ENCODE data around the gene PHLDA1. TPM values are rescaled to one million over a fixed set of nuclear protein-coding genes. Genes with fewer than 3 reads are reported as not detected.

Gene PHLDA1
- total RNA-seq, 5 donors from 2014 or later (not counting 1 experiment from before 2014, with no cell fraction given): 5.4 to 11.7 (median 7.1) TPM

GRCh38 chr12:76043377-76043776 is 11.8 kb upstream of the PHLDA1 start:
- Histone ChIP-seq H3K27ac (ENCODE audit: low read length) (no peak overlapping the region), H3K36me3 (ENCODE audit: control insufficient read depth in 2 of 2, extremely low read depth in 1 of 2, insufficient read depth in 1 of 2, low read length in 1 of 2) (peaks cover 0 to 14% of the 10 kb centered on the region in 2 donors), H3K27me3 (replicated peaks in 1 of 2; ENCODE audit: control insufficient read depth in 2 of 2, extremely low read depth in 1 of 2, insufficient read depth in 2 of 2, low read length in 1 of 2) (no peaks in the 10 kb centered on the region), H3K4me3 (ENCODE audit: control insufficient read depth in 1 of 2, extremely low read depth in 1 of 2, low read length in 1 of 2) (no peak overlapping the region), H3K9me3 (no peaks in the 10 kb centered on the region), H3K4me1 (ENCODE audit: control insufficient read depth in 1 of 2, extremely low read depth in 1 of 2, insufficient read depth in 2 of 2, low read length in 2 of 2) (no peaks in the 10 kb centered on the region)
- H3K9me3 Mint-ChIP-seq: no peaks in the 10 kb centered on the region
- no peak overlapping the region for H3K4me3 Mint-ChIP-seq
- no peak for DNase-seq
- no peak for ATAC-seq (replicated peaks in 1 of 4)
- no peak overlapping the region for H3K27ac Mint-ChIP-seq
- CTCF ChIA-PET: interaction anchor here (0.7 kb wide), 2 partner anchors 14 to 49 kb away, joined by 5 to 8 read pairs; no protein-coding TSS in a partner anchor
- H3K27me3 Mint-ChIP-seq: no peaks in the 10 kb centered on the region
- H3K4me1 Mint-ChIP-seq: no peaks in the 10 kb centered on the region
- POLR2A ChIA-PET: interaction anchor here in 1 of 2 donors (0.9 kb wide), 1 partner anchor 538 kb away, joined by 4 read pairs; no protein-coding TSS in a partner anchor
- WGBS (ENCODE audit: insufficient coverage): 100% methylated on average over 1 of the region's 4 CpGs
- peaks cover 11% of the 10 kb centered on the region for H3K36me3 Mint-ChIP-seq

- ATAC-seq (replicated peaks in 1 of 4): no peak
These were observed 10.6 kb upstream of the PHLDA1 start for GRCh38 chr12:76042147-76042546.

DNA sequence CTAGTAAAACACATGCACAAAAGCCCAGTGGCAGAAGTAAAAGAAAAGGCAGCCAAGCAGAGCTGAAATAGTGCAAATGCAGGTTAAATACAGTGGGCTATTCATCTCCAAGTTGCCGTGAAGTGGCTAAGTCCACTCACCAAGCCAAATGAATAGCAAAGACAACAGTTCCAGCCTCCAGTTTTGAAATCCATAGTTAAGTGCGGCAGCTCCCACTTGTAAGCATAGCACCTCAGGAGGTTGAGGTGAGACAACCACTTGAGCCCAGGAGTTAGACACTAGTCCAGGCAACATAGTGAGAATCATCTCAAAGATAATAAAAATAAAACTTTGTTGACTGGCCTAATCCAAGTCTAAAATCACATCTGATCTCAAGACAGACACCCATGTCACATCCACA is 9.8 kb upstream of the PHLDA1 start:
- H3K36me3 ChIP-seq (ENCODE audit: control insufficient read depth in 2 of 2, extremely low read depth in 1 of 2, insufficient read depth in 1 of 2, low read length in 1 of 2): peaks cover 0 to 7% of the 10 kb centered on the region in 2 donors
- H3K4me1 Mint-ChIP-seq: peaks cover 7 to 9% (median 7%) of the 10 kb centered on the region in 3 donors
- H3K27ac ChIP-seq (ENCODE audit: low read length): no peak overlapping the region
- no peaks in the 10 kb centered on the region for H3K27me3 ChIP-seq (replicated peaks in 1 of 2; ENCODE audit: control insufficient read depth in 2 of 2, extremely low read depth in 1 of 2, insufficient read depth in 2 of 2, low read length in 1 of 2)
- no peaks in the 10 kb centered on the region for H3K9me3 ChIP-seq
- H3K9me3 Mint-ChIP-seq: no peaks in the 10 kb centered on the region
- no peaks in the 10 kb centered on the region for H3K4me1 ChIP-seq (ENCODE audit: control insufficient read depth in 1 of 2, extremely low read depth in 1 of 2, insufficient read depth in 2 of 2, low read length in 2 of 2)
- H3K4me3 Mint-ChIP-seq: no peak overlapping the region
- ATAC-seq (replicated peaks in 1 of 4): no peak
- CTCF ChIA-PET: interaction anchor here (0.6 to 1.6 kb wide), 3 partner anchors 129 to 226 kb away, joined by 3 read pairs; no protein-coding TSS in a partner anchor
- H3K27ac Mint-ChIP-seq: no peak overlapping the region
- H3K36me3 Mint-ChIP-seq: peaks cover 3% of the 10 kb centered on the region
- POLR2A ChIA-PET: interaction anchor here in 1 of 2 donors (0.8 to 1.1 kb wide), 3 partner anchors 27 to 1060 kb away, joined by 3 to 4 read pairs (median 3); no protein-coding TSS in a partner anchor
- WGBS (ENCODE audit: insufficient coverage): no CpG with 5 or more reads among the region's 2 CpGs
- H3K4me3 ChIP-seq (ENCODE audit: control insufficient read depth in 1 of 2, extremely low read depth in 1 of 2, low read length in 1 of 2): no peak overlapping the region
- DNase-seq: no peak
- no peaks in the 10 kb centered on the region for H3K27me3 Mint-ChIP-seq

More at GRCh38 chr12:76042147-76042546, 10.6 kb upstream of the PHLDA1 start:
- WGBS (ENCODE audit: insufficient coverage): no CpG with 5 or more reads among the region's 2 CpGs
- Histone ChIP-seq H3K9me3 (no peaks in the 10 kb centered on the region), H3K4me1 (ENCODE audit: control insufficient read depth in 1 of 2, extremely low read depth in 1 of 2, insufficient read depth in 2 of 2, low read length in 2 of 2) (no peaks in the 10 kb centered on the region), H3K36me3 (ENCODE audit: control insufficient read depth in 2 of 2, extremely low read depth in 1 of 2, insufficient read depth in 1 of 2, low read length in 1 of 2) (peaks cover 0 to 7% of the 10 kb centered on the region in 2 donors), H3K4me3 (ENCODE audit: control insufficient read depth in 1 of 2, extremely low read depth in 1 of 2, low read length in 1 of 2) (no peak overlapping the region), H3K27me3 (replicated peaks in 1 of 2; ENCODE audit: control insufficient read depth in 2 of 2, extremely low read depth in 1 of 2, insufficient read depth in 2 of 2, low read length in 1 of 2) (no peaks in the 10 kb centered on the region), H3K27ac (ENCODE audit: low read length) (no peak overlapping the region)
- Mint-ChIP-seq H3K27me3 (no peaks in the 10 kb centered on the region), H3K4me3 (no peak overlapping the region), H3K9me3 (no peaks in the 10 kb centered on the region), H3K4me1 (peaks cover 5 to 7% (median 6%) of the 10 kb centered on the region in 3 donors), H3K27ac (no peak overlapping the region), H3K36me3 (peaks cover 9% of the 10 kb centered on the region)
- ChIA-PET CTCF (no interaction called here), POLR2A (no interaction called here)
- DNase-seq: no peak

DNA sequence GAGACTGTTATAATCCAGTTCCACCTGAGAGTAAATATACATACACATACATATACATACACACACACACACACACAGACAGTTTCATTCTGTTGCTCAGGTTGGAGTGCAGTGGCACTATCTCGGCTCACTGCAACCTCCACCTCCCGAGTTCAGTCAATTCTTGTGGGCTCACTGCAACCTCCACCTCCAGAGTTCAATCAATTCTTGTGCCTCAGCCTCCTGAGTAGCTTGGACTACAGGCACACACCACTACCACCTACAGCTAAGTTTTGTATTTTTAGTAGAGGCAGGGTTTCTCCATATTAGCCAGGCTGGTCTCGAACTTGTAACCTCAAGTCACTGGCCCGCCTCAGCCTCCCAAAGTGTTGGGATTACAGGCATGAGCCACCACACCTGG is 8.9 kb upstream of the PHLDA1 start:
- no peaks in the 10 kb centered on the region for H3K4me1 ChIP-seq (ENCODE audit: control insufficient read depth in 1 of 2, extremely low read depth in 1 of 2, insufficient read depth in 2 of 2, low read length in 2 of 2)
- DNase-seq (no peak), ATAC-seq (replicated peaks in 1 of 4) (no peak)
- H3K27me3 ChIP-seq (replicated peaks in 1 of 2; ENCODE audit: control insufficient read depth in 2 of 2, extremely low read depth in 1 of 2, insufficient read depth in 2 of 2, low read length in 1 of 2): no peaks in the 10 kb centered on the region
- Mint-ChIP-seq H3K4me1 (peaks cover 7 to 9% (median 7%) of the 10 kb centered on the region in 3 donors), H3K4me3 (no peak overlapping the region), H3K9me3 (no peaks in the 10 kb centered on the region), H3K27ac (no peak overlapping the region), H3K36me3 (peaks cover 3% of the 10 kb centered on the region), H3K27me3 (no peaks in the 10 kb centered on the region)
- no peak overlapping the region for H3K4me3 ChIP-seq (ENCODE audit: control insufficient read depth in 1 of 2, extremely low read depth in 1 of 2, low read length in 1 of 2)
- no peaks in the 10 kb centered on the region for H3K9me3 ChIP-seq
- peaks cover 0 to 7% of the 10 kb centered on the region in 2 donors for H3K36me3 ChIP-seq (ENCODE audit: control insufficient read depth in 2 of 2, extremely low read depth in 1 of 2, insufficient read depth in 1 of 2, low read length in 1 of 2)
- POLR2A ChIA-PET: interaction anchor here in 1 of 2 donors (0.9 kb wide), 1 partner anchor 28 kb away, joined by 3 read pairs; no protein-coding TSS in a partner anchor
- 33% methylated on average over 1 of the region's 4 CpGs for WGBS (ENCODE audit: insufficient coverage)
- no peak overlapping the region for H3K27ac ChIP-seq (ENCODE audit: low read length)
- CTCF ChIA-PET: interaction anchor here (0.6 to 4.8 kb wide), 4 partner anchors 225 to 529 kb away, joined by 3 to 39 read pairs (median 4); partner anchors contain the start of gene KRR1 (in 1 of the 2)

GRCh38 chr12:76038176-76038575 is 6.6 kb upstream of the PHLDA1 start:
- CTCF ChIA-PET: interaction anchor here (1.0 to 4.8 kb wide), 3 partner anchors 13 to 511 kb away, joined by 3 to 39 read pairs (median 3); no protein-coding TSS in a partner anchor
- peak overlapping the region in 1 of 2 donors; percentile 2 for H3K27ac Mint-ChIP-seq
- POLR2A ChIA-PET: no interaction called here
- H3K9me3 Mint-ChIP-seq: no peaks in the 10 kb centered on the region
- Histone ChIP-seq H3K27ac (ENCODE audit: low read length) (no peak overlapping the region), H3K9me3 (no peaks in the 10 kb centered on the region), H3K27me3 (replicated peaks in 1 of 2; ENCODE audit: control insufficient read depth in 2 of 2, extremely low read depth in 1 of 2, insufficient read depth in 2 of 2, low read length in 1 of 2) (no peaks in the 10 kb centered on the region), H3K4me3 (ENCODE audit: control insufficient read depth in 1 of 2, extremely low read depth in 1 of 2, low read length in 1 of 2) (no peak overlapping the region), H3K4me1 (ENCODE audit: control insufficient read depth in 1 of 2, extremely low read depth in 1 of 2, insufficient read depth in 2 of 2, low read length in 2 of 2) (no peaks in the 10 kb centered on the region), H3K36me3 (ENCODE audit: control insufficient read depth in 2 of 2, extremely low read depth in 1 of 2, insufficient read depth in 1 of 2, low read length in 1 of 2) (peaks cover 0 to 2% of the 10 kb centered on the region in 2 donors)
- ATAC-seq (replicated peaks in 1 of 4) (no peak), DNase-seq (no peak)
- H3K4me1 Mint-ChIP-seq: peaks cover 7 to 10% (median 9%) of the 10 kb centered on the region in 3 donors
- no peak overlapping the region for H3K4me3 Mint-ChIP-seq
- 72% methylated on average over 2 of the region's 2 CpGs for WGBS (ENCODE audit: insufficient coverage)
- no peaks in the 10 kb centered on the region for H3K27me3 Mint-ChIP-seq
- H3K36me3 Mint-ChIP-seq: no peaks in the 10 kb centered on the region

- Mint-ChIP-seq H3K9me3 (no peaks in the 10 kb centered on the region), H3K4me3 (no peak overlapping the region), H3K27ac (no peak overlapping the region), H3K27me3 (no peaks in the 10 kb centered on the region), H3K36me3 (no peaks in the 10 kb centered on the region), H3K4me1 (peaks cover 13 to 16% (median 15%) of the 10 kb centered on the region in 3 donors)
- peak in 13 of 35 experiments; percentile 12 to 79 (median 27) for DNase-seq
- ChIA-PET CTCF (interaction anchor here (0.6 to 4.8 kb wide), 20 partner anchors 11 to 705 kb away, joined by 3 to 39 read pairs (median 3); partner anchors contain the start of gene GLIPR1L1 (in 1 of the 2)), POLR2A (no interaction called here)
- Histone ChIP-seq H3K27me3 (replicated peaks in 1 of 2; ENCODE audit: control insufficient read depth in 2 of 2, extremely low read depth in 1 of 2, insufficient read depth in 2 of 2, low read length in 1 of 2) (no peaks in the 10 kb centered on the region), H3K4me3 (ENCODE audit: control insufficient read depth in 1 of 2, extremely low read depth in 1 of 2, low read length in 1 of 2) (no peak overlapping the region), H3K9me3 (no peaks in the 10 kb centered on the region), H3K27ac (ENCODE audit: low read length) (no peak overlapping the region), H3K4me1 (ENCODE audit: control insufficient read depth in 1 of 2, extremely low read depth in 1 of 2, insufficient read depth in 2 of 2, low read length in 2 of 2) (peaks cover under 1 to 2% of the 10 kb centered on the region in 2 experiments), H3K36me3 (ENCODE audit: control insufficient read depth in 2 of 2, extremely low read depth in 1 of 2, insufficient read depth in 1 of 2, low read length in 1 of 2) (no peaks in the 10 kb centered on the region)
- ATAC-seq (replicated peaks in 1 of 4): peak; percentile 66 to 78 (median 69)
- WGBS (ENCODE audit: insufficient coverage): 33% methylated on average over 8 of the region's 13 CpGs
These were observed 5.8 kb upstream of the PHLDA1 start for GRCh38 chr12:76037130-76038103.
